DMS153 (cell line): ENCODE measurements around the gene CAMK2D.

ENCODE experiments used
- DNase-seq: peaks from one replicate; lab custom pipeline; 2025; lab: John Stamatoyannopoulos, UW

CAMK2D gene

GRCh38 chr4:113763029-113763285 lies 1.4 kb upstream of the CAMK2D start:
- no peak for DNase-seq

- DNase-seq = peak; percentile 99
Measured at GRCh38 chr4:113762186-113763028, 869 bp upstream of the CAMK2D start.

- DNase-seq = peak; percentile 39
Measured at GRCh38 chr4:113760795-113761619, 531 bp downstream of the CAMK2D start.

DNA sequence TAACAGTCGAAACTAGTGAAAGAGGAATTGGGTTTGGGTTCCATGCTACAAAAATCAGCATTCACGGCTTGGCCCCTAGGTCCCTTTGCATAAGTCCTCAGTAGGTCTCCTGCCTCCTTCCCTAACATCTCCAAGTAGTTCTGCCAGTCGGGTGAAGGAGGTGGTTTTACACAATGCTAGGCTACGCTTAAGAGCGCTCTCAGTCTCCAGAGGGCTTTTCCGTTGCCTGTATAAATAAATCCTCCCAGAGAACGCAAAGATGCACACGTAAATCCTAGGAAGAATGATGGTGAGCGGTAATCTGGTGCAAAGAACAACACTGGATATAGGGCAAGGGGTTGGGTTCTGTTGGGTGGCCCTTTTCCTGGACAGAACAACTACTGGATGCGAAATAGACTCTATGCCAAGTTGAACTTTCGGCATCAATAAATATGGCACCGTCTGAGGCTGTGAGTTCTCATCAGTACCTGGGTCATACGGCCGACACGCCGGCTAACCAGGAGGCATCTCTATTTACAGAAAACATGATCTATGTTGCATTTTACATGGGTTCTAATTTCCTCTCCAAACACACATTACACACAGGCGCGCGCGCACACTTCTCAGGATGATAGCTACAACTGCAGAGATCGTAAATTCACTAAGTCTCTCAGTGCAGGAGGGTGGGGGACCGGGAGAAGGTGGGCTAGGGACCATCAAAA lies 1.3 kb downstream of the CAMK2D start:
- no peak for DNase-seq

DNA sequence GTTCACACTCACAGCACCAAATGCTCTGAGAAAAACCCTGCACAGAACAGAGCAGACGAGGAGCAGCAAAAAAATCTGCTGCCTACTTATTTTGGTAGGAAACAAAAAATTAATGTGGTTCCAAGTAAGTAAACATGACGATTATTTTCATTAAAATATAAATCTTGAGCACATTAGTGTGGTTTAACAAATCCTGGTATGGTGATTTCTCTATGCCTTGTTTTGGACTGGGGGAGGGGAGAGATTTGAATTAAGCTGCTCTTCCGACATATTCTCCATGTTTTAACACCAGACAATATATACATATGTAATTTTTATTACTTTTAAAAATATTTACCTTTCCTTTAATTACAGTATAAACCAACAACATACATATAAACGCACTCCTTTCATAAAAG lies 1.8 kb downstream of the CAMK2D start:
- no peak for DNase-seq

DNA sequence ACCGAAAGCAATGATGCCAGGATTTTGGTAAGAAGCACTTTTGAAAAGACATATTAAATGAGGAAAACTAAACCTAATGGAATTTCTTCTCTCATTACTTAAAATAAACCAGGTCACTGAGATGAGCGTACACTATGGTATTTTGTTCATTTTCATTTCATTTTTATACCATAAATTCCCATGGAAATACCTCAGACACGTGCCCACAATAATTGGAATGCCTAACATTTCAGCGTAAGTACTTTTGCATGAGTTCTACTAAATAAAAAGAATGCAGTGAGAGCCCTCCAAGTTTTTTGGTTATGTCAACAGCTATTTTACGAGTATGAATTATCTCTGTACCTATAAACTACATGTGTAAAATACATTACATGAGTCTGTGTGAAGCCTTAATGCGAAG lies 3.2 kb downstream of the CAMK2D start:
- no peak for DNase-seq

GRCh38 chr4:113757486-113757885 lies 4.1 kb downstream of the CAMK2D start:
- no peak for DNase-seq

DNA sequence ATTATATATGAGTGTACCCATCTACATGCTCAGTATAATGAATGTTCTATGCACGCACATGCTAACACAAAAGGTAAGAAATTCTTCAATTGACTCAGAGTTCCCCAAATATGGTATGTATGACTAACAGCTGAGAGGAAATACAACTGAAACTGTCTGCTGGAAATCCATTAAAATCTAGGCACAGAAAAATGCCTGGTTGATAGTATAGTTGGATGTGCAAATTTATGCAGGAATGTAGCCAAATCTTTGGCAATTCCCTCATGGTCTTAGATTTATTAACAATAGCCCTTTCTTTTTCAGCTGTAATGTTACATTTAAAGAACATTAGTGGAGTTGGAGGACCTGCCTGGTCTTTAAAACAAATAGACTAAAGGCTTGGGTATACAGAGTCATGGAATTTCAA lies 5.5 kb downstream of the CAMK2D start:
- no peak for DNase-seq

GRCh38 chr4:113750734-113751133 lies 10.8 kb downstream of the CAMK2D start:
- no peak for DNase-seq

- no peak for DNase-seq
Measured at GRCh38 chr4:113750296-113750695, 11.2 kb downstream of the CAMK2D start.

GRCh38 chr4:113749178-113749577 lies 12.4 kb downstream of the CAMK2D start:
- no peak for DNase-seq

DNA sequence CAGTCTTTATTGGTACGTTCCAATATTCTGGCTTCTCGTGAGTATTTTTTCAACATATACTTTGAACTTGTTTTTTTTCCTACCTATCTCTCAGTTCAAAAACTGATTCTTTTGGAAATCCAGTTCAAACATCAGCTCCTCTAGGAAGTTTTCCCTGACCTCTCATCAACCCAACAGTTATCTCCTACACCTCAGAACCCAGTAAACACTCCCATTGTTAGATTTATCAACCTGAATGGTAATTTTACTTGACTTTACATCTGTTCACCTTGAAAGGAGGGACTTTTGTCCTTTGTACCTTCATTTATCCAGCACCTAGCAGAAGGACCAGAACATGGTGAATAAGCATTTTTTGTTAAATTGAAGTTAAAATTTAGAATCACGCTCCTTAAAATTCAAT lies 13.6 kb downstream of the CAMK2D start:
- DNase-seq = no peak

GRCh38 chr4:113745711-113746110 lies 15.8 kb downstream of the CAMK2D start:
- DNase-seq = no peak

GRCh38 chr4:113744667-113745240 lies 16.8 kb downstream of the CAMK2D start:
- no peak for DNase-seq

- DNase-seq = no peak
Measured at GRCh38 chr4:113743690-113744089, 17.8 kb downstream of the CAMK2D start.

GRCh38 chr4:113742643-113743042 lies 18.9 kb downstream of the CAMK2D start:
- no peak for DNase-seq

GRCh38 chr4:113741956-113742355 lies 19.6 kb downstream of the CAMK2D start:
- DNase-seq = no peak

DNA sequence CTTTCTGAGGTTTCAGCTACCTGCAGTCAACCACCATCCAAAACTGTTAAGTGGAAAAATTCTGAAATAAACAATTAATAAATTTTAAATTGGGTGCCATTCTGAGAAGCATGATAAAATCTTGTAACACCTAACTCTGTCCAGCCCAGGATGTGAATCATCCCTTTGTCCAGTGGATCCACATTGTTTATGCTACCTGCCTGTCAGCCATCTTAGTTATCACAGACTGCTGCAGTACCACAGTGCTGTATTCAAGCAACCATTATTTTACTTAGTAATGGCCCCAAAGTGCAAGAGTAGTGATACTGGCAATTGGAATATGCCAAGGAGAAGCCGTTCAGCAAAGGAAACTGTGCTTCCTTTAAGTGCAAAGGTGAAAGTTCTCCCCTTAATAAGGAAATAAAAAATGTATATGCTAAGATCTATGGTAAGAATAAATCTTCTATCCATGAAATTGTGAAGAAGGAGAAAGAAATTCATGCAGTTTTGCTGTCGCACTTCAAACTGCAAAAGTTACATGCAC lies 20.6 kb downstream of the CAMK2D start:
- no peak for DNase-seq

GRCh38 chr4:113739197-113739596 lies 22.3 kb downstream of the CAMK2D start:
- DNase-seq = no peak

DNA sequence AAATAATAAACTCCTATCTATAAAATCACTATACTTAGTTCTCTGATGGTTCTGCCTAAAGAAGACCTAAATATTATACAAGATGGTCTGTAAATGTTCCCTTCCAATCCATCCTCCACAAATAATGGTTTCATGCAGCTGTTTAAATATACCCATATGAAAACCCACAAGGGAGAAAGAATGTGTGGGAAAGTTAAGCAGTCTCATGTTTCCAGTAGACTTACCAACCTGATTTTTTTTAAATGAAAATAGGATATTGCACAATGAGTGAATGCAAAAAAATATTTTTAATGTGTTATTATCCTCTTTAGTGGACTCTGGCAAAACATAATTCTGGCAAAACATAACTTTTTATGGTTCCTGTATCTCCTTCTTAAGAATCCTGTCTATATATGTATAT lies 23.3 kb downstream of the CAMK2D start:
- no peak for DNase-seq

- no peak for DNase-seq
Measured at GRCh38 chr4:113733685-113734084, 27.9 kb downstream of the CAMK2D start.

- DNase-seq = no peak
Measured at GRCh38 chr4:113732967-113733527, 28.5 kb downstream of the CAMK2D start.
